HL-60/S4 treated with retinoic acid at 250 ng/mL for 4 days and 3 days (cell line): ENCODE measurements around the gene MAVS.

Experiments
- in situ Hi-C: fragments of 300-500 bp; cut with MboI; formaldehyde crosslinking; loops from 2 replicates; pipeline ENCODE4 v1.7.0; 2022; ENCODE audit warnings: low sequenced_read_pairs

MAVS gene

GRCh38 chr20:3847429-3847940 is 851 bp downstream of the MAVS start:
- in situ Hi-C loops = no loop called here

- in situ Hi-C loops = no loop called here
Observed at GRCh38 chr20:3848565-3848964, 1.9 kb downstream of the MAVS start.

- in situ Hi-C loops = no loop called here
Observed at GRCh38 chr20:3854462-3854871, 7.8 kb downstream of the MAVS start.

- in situ Hi-C loops = no loop called here
Observed at GRCh38 chr20:3857405-3857804, 10.8 kb downstream of the MAVS start.

- in situ Hi-C loops = no loop called here
Observed at GRCh38 chr20:3858689-3859088, 12.1 kb downstream of the MAVS start.

- in situ Hi-C loops = no loop called here
Observed at GRCh38 chr20:3861191-3861590, 14.6 kb downstream of the MAVS start.

- in situ Hi-C loops = no loop called here
Observed at GRCh38 chr20:3862333-3862732, 15.7 kb downstream of the MAVS start.

- in situ Hi-C loops = no loop called here
Observed at GRCh38 chr20:3863317-3863716, 16.7 kb downstream of the MAVS start.

GRCh38 chr20:3864518-3864917 is 17.9 kb downstream of the MAVS start:
- in situ Hi-C loops = no loop called here

- in situ Hi-C loops = no loop called here
Observed at GRCh38 chr20:3865152-3865886, 18.7 kb downstream of the MAVS start.

- in situ Hi-C loops = no loop called here
Observed at GRCh38 chr20:3865887-3866407, 19.3 kb downstream of the MAVS start.

- in situ Hi-C loops = no loop called here
Observed at GRCh38 chr20:3866464-3866863, 19.8 kb downstream of the MAVS start.

GRCh38 chr20:3867802-3868201 is 21.2 kb downstream of the MAVS start:
- in situ Hi-C loops = no loop called here

GRCh38 chr20:3869839-3870634 is 23.4 kb downstream of the MAVS start:
- in situ Hi-C loops = no loop called here

GRCh38 chr20:3871550-3872265 is 25.1 kb downstream of the MAVS start:
- in situ Hi-C loops = no loop called here

GRCh38 chr20:3873507-3873906 is 26.9 kb downstream of the MAVS start:
- in situ Hi-C loops = no loop called here

GRCh38 chr20:3874194-3874844 is 27.7 kb downstream of the MAVS start:
- in situ Hi-C loops = no loop called here

- in situ Hi-C loops = no loop called here
Observed at GRCh38 chr20:3875378-3875974, 28.8 kb downstream of the MAVS start.

GRCh38 chr20:3876000-3876399 is 29.4 kb downstream of the MAVS start:
- in situ Hi-C loops = no loop called here

GRCh38 chr20:3876676-3877075 is 30.0 kb downstream of the MAVS start:
- in situ Hi-C loops = no loop called here
